Ovary (tissue), 3 donors: ENCODE measurements around the gene SLC7A7.

Source experiments
- CTCF ChIP-seq, 3 donors: fragments of 450-650 bp in 2 of 3; fragments of 200-600 bp in 1 of 3; IDR thresholded peaks; one replicate each; pipeline versions ENCODE4 v1.5.1 to v1.8.0; 2016 to 2022; ENCODE audit warnings: antibody characterized with exemption in 3 of 3, mild to moderate bottlenecking in 1 of 3
- POLR2A ChIP-seq: fragments of 450-650 bp; IDR thresholded peaks from one replicate; pipeline ENCODE4 v1.6.1; 2017; ENCODE audit warnings: antibody characterized with exemption, mild to moderate bottlenecking, moderate library complexity
- donor health status: DM: no; HTN: no; CAD: no.

- no peak for TF ChIP-seq CTCF (IDR thresholded peaks at IDR 0.05)
- TF ChIP-seq POLR2A: no peak
These were observed 66.6 kb downstream of the SLC7A7 start for GRCh38 chr14:22748631-22749068.
